CD4-positive, alpha-beta T cell treated with Interferon gamma for 1 hour (primary cell): ENCODE measurements around the gene DDX17.
A peak's percentile ranks its signal among the peaks of the same experiment; 100 is the strongest.

Experiments
- DNase-seq: peaks from one replicate; pipeline ENCODE4 v3.0.0-alpha.2; 2020

The DDX17 gene

GRCh38 chr22:38506118-38506962 lies at the start of gene DDX17:
DDX17 (minus strand) TSS chr22:38506311.
- DNase-seq: peak; percentile 93

- no peak for DNase-seq
These were observed 48.2 kb upstream of the DDX17 start for GRCh38 chr22:38554281-38554680.

- DNase-seq: no peak
These were observed 43.2 kb upstream of the DDX17 start for GRCh38 chr22:38549101-38549894.

GRCh38 chr22:38540701-38541100 lies 34.6 kb upstream of the DDX17 start:
- DNase-seq: no peak

- no peak for DNase-seq
These were observed 25.3 kb upstream of the DDX17 start for GRCh38 chr22:38531251-38531938.

GRCh38 chr22:38524429-38524828 lies 18.3 kb upstream of the DDX17 start:
- no peak for DNase-seq

- DNase-seq: no peak
These were observed 17.4 kb upstream of the DDX17 start for GRCh38 chr22:38523479-38523878.

GRCh38 chr22:38523029-38523428 lies 16.9 kb upstream of the DDX17 start:
- DNase-seq: no peak

- no peak for DNase-seq
These were observed 13.5 kb upstream of the DDX17 start for GRCh38 chr22:38519453-38520250.

- DNase-seq: no peak
These were observed 12.5 kb upstream of the DDX17 start for GRCh38 chr22:38518620-38519019.

GRCh38 chr22:38513063-38513462 lies 7.0 kb upstream of the DDX17 start:
- peak; percentile 43 for DNase-seq

GRCh38 chr22:38510416-38510970 lies 4.4 kb upstream of the DDX17 start:
- no peak for DNase-seq

- DNase-seq: peak; percentile 55
These were observed 482 bp downstream of the DDX17 start for GRCh38 chr22:38505541-38506117.

GRCh38 chr22:38504731-38505540 lies 1.2 kb downstream of the DDX17 start:
- peak; percentile 72 for DNase-seq

- no peak for DNase-seq
These were observed 3.1 kb downstream of the DDX17 start for GRCh38 chr22:38503021-38503420.

GRCh38 chr22:38501797-38502672 lies 4.1 kb downstream of the DDX17 start:
- no peak for DNase-seq

- DNase-seq: no peak
These were observed 8.2 kb downstream of the DDX17 start for GRCh38 chr22:38497869-38498268.

- no peak for DNase-seq
These were observed 11.2 kb downstream of the DDX17 start for GRCh38 chr22:38494939-38495338.

GRCh38 chr22:38494498-38494897 lies 11.6 kb downstream of the DDX17 start:
- DNase-seq: no peak
